Naive thymus-derived CD4-positive, alpha-beta T cell (primary cell): Measurements from ENCODE around the gene EMC8. TPM values are rescaled to one million over a fixed set of nuclear protein-coding genes. Genes with fewer than 3 reads are reported as not detected.
"Not testable (repeated sequence)": the region's sequence is repeated elsewhere in the genome, so short reads cannot be mapped to it uniquely, and the experiment has no call there.

Source experiments
- ATAC-seq: fragments of 150-1000 bp; cut with Tn5 transposase; 2 replicates; pipeline ENCODE4 v1.10.0; 2021; ENCODE audit warnings: mild to moderate bottlenecking, moderate library complexity
- CTCF ChIA-PET: fragments of 350-600 bp; sonication (Branson Sonifier 250); formaldehyde crosslinking; loops from one replicate; lab custom pipeline; 2021; ENCODE audit warnings: antibody characterized with exemption; lab: Charles Lee
- POLR2A ChIA-PET: fragments of 350-600 bp; sonication (Branson Sonifier 250); formaldehyde crosslinking; loops from one replicate; lab custom pipeline; 2021; ENCODE audit warnings: antibody characterized with exemption, inconsistent platforms; lab: Charles Lee
- DNase-seq, 9 donors: peaks; one replicate each; pipeline versions ENCODE4 v3.0.0 to v3.0.0-alpha.2; 2020 to 2022; ENCODE audit warnings: mixed read lengths in 1 of 9
- H3K27ac ChIP-seq: one replicate; pipeline ENCODE4 v1.7.0; 2013; ENCODE audit warnings: mild to moderate bottlenecking, low read depth, low read length, moderate library complexity
- H3K27me3 ChIP-seq, 2 donors: one replicate each; pipeline ENCODE4 v1.7.0; 2013; ENCODE audit warnings: low read length in 2 of 2, mild to moderate bottlenecking in 2 of 2, moderate library complexity in 2 of 2; ENCODE audit not compliant: control insufficient read depth in 2 of 2, insufficient read depth in 2 of 2
- H3K36me3 ChIP-seq, 3 experiments: 1 replicate in 2 of 3; 2 replicates in 1 of 3; pipeline ENCODE4 v1.7.0; 2013; ENCODE audit warnings: low read length in 3 of 3, mild to moderate bottlenecking in 3 of 3, moderate library complexity in 1 of 3; ENCODE audit not compliant: insufficient read depth in 3 of 3, control insufficient read depth in 2 of 3
- H3K4me1 ChIP-seq, 2 donors: one replicate each; pipeline ENCODE4 v1.7.0; 2013; ENCODE audit warnings: low read length in 2 of 2, mild to moderate bottlenecking in 2 of 2, moderate library complexity in 1 of 2; ENCODE audit not compliant: control insufficient read depth in 2 of 2, insufficient read depth in 2 of 2
- H3K4me3 ChIP-seq: 2 replicates; pipeline ENCODE4 v1.7.0; 2013; ENCODE audit warnings: mild to moderate bottlenecking, low read length
- H3K9me3 ChIP-seq, 3 experiments: 1 replicate in 2 of 3; 2 replicates in 1 of 3; pipeline ENCODE4 v1.7.0; 2013; ENCODE audit warnings: low read length in 3 of 3; ENCODE audit not compliant: control insufficient read depth in 2 of 3
- H3K27ac Mint-ChIP-seq, 9 donors: one replicate each; pipeline ENCODE4 v1.8.0; 2020 to 2022; ENCODE audit warnings: mixed read lengths in 9 of 9, mild to moderate bottlenecking in 8 of 9, moderate library complexity in 5 of 9, inconsistent platforms in 2 of 9
- H3K27me3 Mint-ChIP-seq, 5 donors: one replicate each; pipeline ENCODE4 v1.8.0; 2021 to 2022; ENCODE audit warnings: mixed read lengths in 5 of 5, mild to moderate bottlenecking in 1 of 5
- H3K36me3 Mint-ChIP-seq, 5 donors: one replicate each; pipeline ENCODE4 v1.8.0; 2020 to 2022; ENCODE audit warnings: mixed read lengths in 5 of 5, mild to moderate bottlenecking in 3 of 5, inconsistent platforms in 1 of 5
- H3K4me1 Mint-ChIP-seq, 7 donors: one replicate each; pipeline ENCODE4 v1.8.0; 2020 to 2022; ENCODE audit warnings: mixed read lengths in 7 of 7, mild to moderate bottlenecking in 3 of 7, inconsistent platforms in 1 of 7
- H3K4me3 Mint-ChIP-seq, 10 donors: one replicate each; pipeline ENCODE4 v1.8.0; 2020 to 2022; ENCODE audit warnings: mild to moderate bottlenecking in 10 of 10, mixed read lengths in 10 of 10, moderate library complexity in 6 of 10, inconsistent platforms in 2 of 10
- H3K9me3 Mint-ChIP-seq, 11 donors: one replicate each; pipeline ENCODE4 v1.8.0; 2020 to 2022; ENCODE audit warnings: mixed read lengths in 11 of 11, mild to moderate bottlenecking in 4 of 11, inconsistent platforms in 1 of 11, moderate library complexity in 1 of 11
- intact Hi-C, 2 donors: fragments of 100-400 bp; cut with micrococcal nuclease; formaldehyde crosslinking; loops; one replicate each; pipeline ENCODE4 v1.15.1; 2023
- polyA plus RNA-seq, 2 donors: library from polyadenylated mRNA; unstranded; fragments of 300-500 nt; fragmentation: Illumina TruSeq; gene quantifications; one replicate each; pipeline ENCODE4 v1.2.3, GENCODE V29; 2021
- total RNA-seq, 6 experiments: library from RNA in 5 of 6; stranded (reverse) in 5 of 6; gene quantifications; 1 replicate in 5 of 6; 2 replicates in 1 of 6; pipeline ENCODE4 v1.2.3 and lab custom pipeline; 2021 to 2026

EMC8 gene
- total and polyA plus RNA-seq, 7 experiments from 2014 or later: 22.4 to 31.8 (median 26.1) TPM

GRCh38 chr16:85808926-85809325, 9.6 kb upstream of the EMC8 start:
- ChIA-PET CTCF (no interaction called here), POLR2A (no interaction called here)
- DNase-seq: no peak

GRCh38 chr16:85808104-85808503, 8.8 kb upstream of the EMC8 start:
- Mint-ChIP-seq H3K27me3 (peaks cover 0 to 16% (median 7%) of the 10 kb centered on the region in 5 donors), H3K4me1 (peaks cover 2 to 13% (median 8%) of the 10 kb centered on the region in 7 donors), H3K36me3 (peaks cover 19 to 36% (median 31%) of the 10 kb centered on the region in 5 donors)
- CTCF ChIA-PET, ATAC-seq, H3K9me3 ChIP-seq, H3K27ac ChIP-seq, DNase-seq, POLR2A ChIA-PET, H3K27me3 ChIP-seq, intact Hi-C loops, H3K27ac Mint-ChIP-seq, H3K4me3 ChIP-seq, H3K9me3 Mint-ChIP-seq, H3K4me1 ChIP-seq, H3K4me3 Mint-ChIP-seq: not testable (repeated sequence)
- peaks cover 6 to 42% (median 8%) of the 10 kb centered on the region in 3 experiments for H3K36me3 ChIP-seq

More at GRCh38 chr16:85808926-85809325, 9.6 kb upstream of the EMC8 start:
- Mint-ChIP-seq H3K4me1 (peaks cover 1 to 5% (median 2%) of the 10 kb centered on the region in 7 donors), H3K9me3 (no peaks in the 10 kb centered on the region), H3K27me3 (peaks cover 0 to 18% (median 7%) of the 10 kb centered on the region in 5 donors), H3K27ac (peak overlapping the region in 1 of 9 donors; percentile 51), H3K36me3 (peaks cover 15 to 27% (median 22%) of the 10 kb centered on the region in 5 donors), H3K4me3 (no peak overlapping the region)
- H3K27me3 ChIP-seq: no peaks in the 10 kb centered on the region
- no peak overlapping the region for H3K4me3 ChIP-seq
- H3K36me3 ChIP-seq: peaks cover 5 to 34% (median 6%) of the 10 kb centered on the region in 3 experiments
- H3K4me1 ChIP-seq: no peaks in the 10 kb centered on the region
- intact Hi-C loops: no loop called here
- no peak overlapping the region for H3K27ac ChIP-seq
- H3K9me3 ChIP-seq: no peaks in the 10 kb centered on the region
- no peak for ATAC-seq

- intact Hi-C loops, H3K9me3 ChIP-seq, POLR2A ChIA-PET, H3K27ac Mint-ChIP-seq, H3K4me3 ChIP-seq, H3K4me3 Mint-ChIP-seq, DNase-seq, H3K27ac ChIP-seq, H3K9me3 Mint-ChIP-seq, CTCF ChIA-PET, H3K27me3 ChIP-seq, ATAC-seq, H3K4me1 ChIP-seq: not testable (repeated sequence)
- Mint-ChIP-seq H3K36me3 (peaks cover 19 to 41% (median 34%) of the 10 kb centered on the region in 5 donors), H3K4me1 (peaks cover 2 to 21% (median 12%) of the 10 kb centered on the region in 7 donors), H3K27me3 (peaks cover 0 to 11% (median 6%) of the 10 kb centered on the region in 5 donors)
- H3K36me3 ChIP-seq: peaks cover 6 to 50% (median 8%) of the 10 kb centered on the region in 3 experiments
Observed at GRCh38 chr16:85807340-85807739, 8.0 kb upstream of the EMC8 start.

- intact Hi-C loops: no loop called here
- H3K27ac ChIP-seq: no peak overlapping the region
- CTCF ChIA-PET: no interaction called here
- Mint-ChIP-seq H3K4me3 (no peak overlapping the region), H3K27me3 (peaks cover 0 to 3% (median 0%) of the 10 kb centered on the region in 5 donors), H3K27ac (peak overlapping the region in 1 of 9 donors; percentile 13), H3K4me1 (peaks cover 9 to 29% (median 20%) of the 10 kb centered on the region in 7 donors), H3K36me3 (peaks cover 27 to 49% (median 41%) of the 10 kb centered on the region in 5 donors), H3K9me3 (no peaks in the 10 kb centered on the region)
- DNase-seq (no peak), ATAC-seq (peak; percentile 10)
- POLR2A ChIA-PET: no interaction called here
- no peaks in the 10 kb centered on the region for H3K27me3 ChIP-seq
- no peaks in the 10 kb centered on the region for H3K4me1 ChIP-seq
- peaks cover 6 to 58% (median 8%) of the 10 kb centered on the region in 3 experiments for H3K36me3 ChIP-seq
- no peaks in the 10 kb centered on the region for H3K9me3 ChIP-seq
- no peak overlapping the region for H3K4me3 ChIP-seq
Observed at GRCh38 chr16:85806539-85806938, 7.2 kb upstream of the EMC8 start.

- H3K27me3 Mint-ChIP-seq: no peaks in the 10 kb centered on the region
- POLR2A ChIA-PET: no interaction called here
Observed at GRCh38 chr16:85805442-85806045, 6.2 kb upstream of the EMC8 start.

GRCh38 chr16:85803570-85803969, 4.2 kb upstream of the EMC8 start:
- peak overlapping the region in 2 of 9 donors; percentile 28 to 42 for H3K27ac Mint-ChIP-seq
- H3K27me3 Mint-ChIP-seq: no peaks in the 10 kb centered on the region
- peaks cover 28 to 53% (median 45%) of the 10 kb centered on the region in 5 donors for H3K36me3 Mint-ChIP-seq
- intact Hi-C loops: loop anchor here in 1 of 2 donors (5.0 kb wide), 1 partner anchor 94 kb away; the partner anchor contains the start of gene IRF8
- peaks cover 21 to 47% (median 39%) of the 10 kb centered on the region in 7 donors for H3K4me1 Mint-ChIP-seq
- no peak overlapping the region for H3K4me3 ChIP-seq
- peaks cover 6 to 73% (median 8%) of the 10 kb centered on the region in 3 experiments for H3K36me3 ChIP-seq
- H3K4me1 ChIP-seq: peaks cover 9 to 14% of the 10 kb centered on the region in 2 donors
- H3K4me3 Mint-ChIP-seq: peak overlapping the region in 1 of 10 donors; percentile 42
- H3K27me3 ChIP-seq: no peaks in the 10 kb centered on the region
- POLR2A ChIA-PET: interaction anchor here (0.8 kb wide), 1 partner anchor 11 kb away, joined by 3 read pairs; no protein-coding TSS in a partner anchor
- H3K27ac ChIP-seq: no peak overlapping the region
- DNase-seq: no peak
- no peak for ATAC-seq
- peaks cover 0 to 2% (median 0%) of the 10 kb centered on the region in 11 donors for H3K9me3 Mint-ChIP-seq
- CTCF ChIA-PET: interaction anchor here (0.6 to 1.1 kb wide), 3 partner anchors 16 to 144 kb away, joined by 3 to 4 read pairs (median 3); no protein-coding TSS in a partner anchor
- H3K9me3 ChIP-seq: no peaks in the 10 kb centered on the region

More at GRCh38 chr16:85805442-85806045, 6.2 kb upstream of the EMC8 start:
- peaks cover 6 to 60% (median 8%) of the 10 kb centered on the region in 3 experiments for H3K36me3 ChIP-seq
- H3K4me1 ChIP-seq: peaks cover 3% of the 10 kb centered on the region in 2 donors
- ATAC-seq: no peak
- no peaks in the 10 kb centered on the region for H3K27me3 ChIP-seq
- Mint-ChIP-seq H3K4me3 (no peak overlapping the region), H3K4me1 (peaks cover 17 to 39% (median 30%) of the 10 kb centered on the region in 7 donors), H3K27ac (no peak overlapping the region), H3K36me3 (peaks cover 28 to 53% (median 45%) of the 10 kb centered on the region in 5 donors), H3K9me3 (peaks cover 0 to 2% (median 0%) of the 10 kb centered on the region in 11 donors)
- DNase-seq: no peak
- intact Hi-C loops: no loop called here
- H3K9me3 ChIP-seq: no peaks in the 10 kb centered on the region
- no peak overlapping the region for H3K4me3 ChIP-seq
- no peak overlapping the region for H3K27ac ChIP-seq
- CTCF ChIA-PET: no interaction called here
